HepG2 (cell line): ENCODE data around the gene BEST2. TPM values are rescaled to one million over a fixed set of nuclear protein-coding genes. Genes with fewer than 3 reads are reported as not detected.

ENCODE experiments used
- ATAC-seq: fragments of 200-7000 bp; cut with Tn5 transposase; 3 replicates; pipeline ENCODE4 v1.9.1; 2020; ENCODE audit warnings: mild to moderate bottlenecking, moderate library complexity
- BruUV-seq: library from RNA; stranded (reverse); fragments of 400-500 nt; replicated peaks from 2 replicates; lab custom pipeline; 2021; lab: Mats Ljungman, UMichigan
- CTCF ChIA-PET: fragments of 300-600 bp; formaldehyde crosslinking; extraction: SDS; loops from one replicate; lab custom pipeline; 2021; ENCODE audit warnings: low total read pairs, inconsistent platforms, low intra/inter-chr PET ratio; lab: Yijun Ruan, JAX
- POLR2A ChIA-PET: fragments of 350-600 bp; sonication (Branson Sonifier 250); formaldehyde crosslinking; loops from one replicate; lab custom pipeline; 2020; ENCODE audit warnings: antibody characterized with exemption, inconsistent platforms; lab: Yijun Ruan, JAX
- DNase-seq: peaks from one replicate; pipeline ENCODE4 v3.0.0-alpha.2; 2015; ENCODE audit warnings: low spot score
- FAIRE-seq: peaks from 3 replicates; lab custom pipeline; 2011; peaks lifted over from hg19 to GRCh38; lab: Jason Lieb, UNC
- H2AFZ ChIP-seq: one replicate; pipeline ENCODE4 v1.6.1; 2011; ENCODE audit warnings: low read length, inconsistent platforms
- H3K27ac ChIP-seq: fragments of 300-600 bp; 3 replicates; pipeline ENCODE4 v1.8.0; 2011; ENCODE audit warnings: mixed run types, mild to moderate bottlenecking, mixed read lengths, low read length, inconsistent platforms; ENCODE audit not compliant: insufficient read depth; ENCODE audit errors: extremely low read length
- H3K27me3 ChIP-seq, 2 experiments: fragments of 200-600 bp in 1 of 2; 2 replicates in 1 of 2; 3 replicates in 1 of 2; pipeline versions ENCODE4 v1.6.0 to v1.8.0; 2011; ENCODE audit warnings: low read length in 2 of 2, mild to moderate bottlenecking in 2 of 2, moderate library complexity in 2 of 2, inconsistent platforms in 1 of 2; ENCODE audit not compliant: insufficient read depth in 2 of 2, control insufficient read depth in 1 of 2
- H3K36me3 ChIP-seq, 2 experiments: fragments of 200-600 bp in 1 of 2; replicated peaks in 1 of 2; 2 replicates in 1 of 2; 3 replicates in 1 of 2; pipeline versions ENCODE4 v1.5.1 to v1.8.0; 2011; ENCODE audit warnings: low read length in 2 of 2, inconsistent platforms in 1 of 2; ENCODE audit not compliant: insufficient read depth in 2 of 2, control insufficient read depth in 1 of 2
- H3K4me1 ChIP-seq: 2 replicates; pipeline ENCODE4 v1.5.1; 2012; ENCODE audit warnings: low read length, inconsistent platforms; ENCODE audit not compliant: insufficient read depth
- H3K4me2 ChIP-seq: 2 replicates; pipeline ENCODE4 v1.6.0; 2011; ENCODE audit warnings: low read depth, low read length, inconsistent platforms
- H3K4me3 ChIP-seq, 3 experiments: fragments of 200-600 bp in 1 of 3; sonication (generic), shearing (Covaris generic) in 1 of 3; replicated peaks in 1 of 3; 2 replicates each; pipeline ENCODE4 v1.5.1; 2011 to 2016; ENCODE audit warnings: low read length in 3 of 3, inconsistent platforms in 2 of 3, low read depth in 2 of 3, mild to moderate bottlenecking in 2 of 3, control low read depth in 1 of 3, mixed read lengths in 1 of 3; ENCODE audit not compliant: insufficient read depth in 1 of 3
- H3K79me2 ChIP-seq: one replicate; pipeline ENCODE4 v1.6.1; 2011; ENCODE audit warnings: low read length, inconsistent platforms; ENCODE audit not compliant: insufficient read depth
- H3K9ac ChIP-seq: 2 replicates; pipeline ENCODE4 v1.6.0; 2011; ENCODE audit warnings: mild to moderate bottlenecking, low read depth, low read length, inconsistent platforms; ENCODE audit not compliant: insufficient read depth
- H3K9me3 ChIP-seq: 2 replicates; pipeline ENCODE4 v1.5.1; 2012; ENCODE audit warnings: mild to moderate bottlenecking, low read length
- H4K20me1 ChIP-seq: 2 replicates; pipeline ENCODE4 v1.6.0; 2011; ENCODE audit warnings: inconsistent platforms, mild to moderate bottlenecking, low read length, moderate library complexity; ENCODE audit not compliant: insufficient read depth
- FOSL2 ChIP-seq: sonication (generic); formaldehyde crosslinking; IDR thresholded peaks from 2 replicates; pipeline ENCODE4 v1.4.0; 2020; ENCODE audit warnings: missing genetic modification reagents
- GATA4 ChIP-seq: sonication (generic); IDR thresholded peaks from 2 replicates; pipeline ENCODE4 v1.6.1; 2016; ENCODE audit warnings: antibody characterized with exemption, low read depth, borderline replicate concordance
- IKZF5 ChIP-seq: IDR thresholded peaks from 2 replicates; pipeline ENCODE4 v1.6.1; 2018; ENCODE audit warnings: missing genetic modification reagents, mild to moderate bottlenecking, missing compliant biosample characterization
- NFE2 ChIP-seq: sonication (generic); formaldehyde crosslinking; IDR thresholded peaks from 2 replicates; pipeline ENCODE4 v1.4.0; 2020; ENCODE audit warnings: missing genetic modification reagents
- NFKBIZ ChIP-seq: IDR thresholded peaks from 2 replicates; pipeline ENCODE4 v1.6.1; 2018; ENCODE audit warnings: missing genetic modification reagents, missing compliant biosample characterization
- PRPF4 ChIP-seq: fragments of 200-400 bp; formaldehyde crosslinking; IDR thresholded peaks from 2 replicates; pipeline ENCODE4 v1.6.1; 2016; ENCODE audit warnings: low read length, low read depth; ENCODE audit not compliant: poor library complexity, severe bottlenecking
- SKI ChIP-seq: fragments of 450-650 bp; IDR thresholded peaks from one replicate; pipeline ENCODE4 v1.6.1; 2018; ENCODE audit warnings: mild to moderate bottlenecking; ENCODE audit not compliant: partially characterized antibody
- SRSF9 ChIP-seq: fragments of 200-400 bp; formaldehyde crosslinking; IDR thresholded peaks from 2 replicates; pipeline ENCODE4 v1.6.1; 2018; ENCODE audit warnings: borderline replicate concordance, mild to moderate bottlenecking, low read depth, low read length; ENCODE audit not compliant: insufficient read depth, poor library complexity, severe bottlenecking
- TFDP1 ChIP-seq: IDR thresholded peaks from 2 replicates; pipeline ENCODE4 v1.6.1; 2016; ENCODE audit warnings: missing compliant biosample characterization, missing genetic modification reagents, borderline replicate concordance
- YEATS4 ChIP-seq: sonication (generic); formaldehyde crosslinking; IDR thresholded peaks from 2 replicates; pipeline ENCODE4 v1.4.0; 2020; ENCODE audit warnings: missing genetic modification reagents, borderline replicate concordance
- ZBTB7A ChIP-seq: sonication (generic); formaldehyde crosslinking; IDR thresholded peaks from 2 replicates; pipeline ENCODE4 v1.8.0; 2022; ENCODE audit warnings: mild to moderate bottlenecking, missing genetic modification reagents
- ZMYM2 ChIP-seq: sonication (generic); formaldehyde crosslinking; IDR thresholded peaks from 2 replicates; pipeline ENCODE4 v1.8.0; 2022; ENCODE audit warnings: mild to moderate bottlenecking, missing genetic modification reagents
- ZNF24 ChIP-seq: fragments of 450-650 bp; IDR thresholded peaks from 2 replicates; pipeline ENCODE4 v1.6.1; 2017; ENCODE audit warnings: antibody characterized with exemption, mild to moderate bottlenecking
- ZNF484 ChIP-seq: sonication (generic); formaldehyde crosslinking; IDR thresholded peaks from 2 replicates; pipeline ENCODE4 v1.5.1; 2020; ENCODE audit warnings: mild to moderate bottlenecking, low read depth, missing genetic modification reagents, borderline replicate concordance
- ZNF501 ChIP-seq: sonication (generic); formaldehyde crosslinking; IDR thresholded peaks from 2 replicates; pipeline ENCODE4 v1.5.1; 2020; ENCODE audit warnings: mild to moderate bottlenecking, moderate library complexity, missing genetic modification reagents
- ZNF570 ChIP-seq: sonication (generic); formaldehyde crosslinking; IDR thresholded peaks from 2 replicates; pipeline ENCODE4 v1.4.0; 2020; ENCODE audit warnings: mild to moderate bottlenecking, missing genetic modification reagents, borderline replicate concordance
- ZNF652 ChIP-seq: IDR thresholded peaks from 2 replicates; pipeline ENCODE4 v1.6.1; 2016; ENCODE audit warnings: low read depth, borderline replicate concordance
- ZNF674 ChIP-seq: sonication (generic); formaldehyde crosslinking; IDR thresholded peaks from 2 replicates; pipeline ENCODE4 v1.5.0; 2020; ENCODE audit warnings: low read depth, mild to moderate bottlenecking, missing genetic modification reagents
- ZNF891 ChIP-seq: sonication (generic); formaldehyde crosslinking; IDR thresholded peaks from 2 replicates; pipeline ENCODE4 v1.5.0; 2020; ENCODE audit warnings: mild to moderate bottlenecking, missing genetic modification reagents
- ZSCAN29 ChIP-seq: sonication (generic); formaldehyde crosslinking; conservative IDR thresholded peaks from 2 replicates; pipeline ENCODE4 v1.4.0; 2020; ENCODE audit warnings: mild to moderate bottlenecking, missing genetic modification reagents
- WGBS: methylation state at CpG from one replicate; pipeline ENCODE4 v1.1.6; 2017; ENCODE audit warnings: low lambda C conversion rate; 5-methylcytosine and 5-hydroxymethylcytosine counted together
- in situ Hi-C: cut with HindIII; loops from 2 replicates; pipeline ENCODE4 v1.10.0; 2017; ENCODE audit warnings: low pct_unique_long_range_greater_than_20kb; ENCODE audit not compliant: extremely low pct_ligation_motif_present
- intact Hi-C: fragments of 100-400 bp; cut with micrococcal nuclease; formaldehyde crosslinking; loops from one replicate; pipeline ENCODE4 v1.10.0; 2022; ENCODE audit not compliant: unreplicated experiment
- polyA plus RNA-seq, 8 experiments: library from polyadenylated mRNA; depleted of rRNA in 3 of 8; stranded (reverse) in 7 of 8; unstranded in 1 of 8; fragments of >200 nt; fragmentation: Illumina TruSeq in 4 of 8; extraction: Trizol in 4 of 8; gene quantifications; 2 replicates each; pipeline versions ENCODE4 v1.2.1 to v1.2.3, GENCODE V29; 2011 to 2016; ENCODE audit warnings: low read depth in 4 of 8, missing spikeins in 1 of 8, mixed read lengths in 1 of 8; ENCODE audit not compliant: insufficient read depth in 1 of 8
- total RNA-seq, 5 experiments: library from RNA; depleted of rRNA; stranded (reverse); fragments of >200 nt; fragmentation: Illumina TruSeq; extraction: Trizol; gene quantifications; 2 replicates each; pipeline ENCODE4 v1.2.3, GENCODE V29; 2016; ENCODE audit warnings: low read depth in 1 of 5
- TF ChIP-seq, protein P1 (sequence below): sonication (generic); formaldehyde crosslinking; IDR thresholded peaks from 2 replicates; pipeline ENCODE4 v1.5.0; 2020; ENCODE audit warnings: mild to moderate bottlenecking, missing genetic modification reagents

BEST2 gene
- total and polyA plus RNA-seq, 2 of the 13 experiments (the other 11 are each of a cell fraction or from before 2014, with no cell fraction given), result not detected

- TF ChIP-seq IKZF5 (CRISPR knock-in tag) (no peak; the same call in 1 of the 2 replicates), FOSL2 (CRISPR knock-in tag) (peak; percentile 46; the same call in 1 of the 2 replicates)
These were observed 27.8 kb downstream of the BEST2 start (continued) for GRCh38 chr19:12779162-12779993.

DNA sequence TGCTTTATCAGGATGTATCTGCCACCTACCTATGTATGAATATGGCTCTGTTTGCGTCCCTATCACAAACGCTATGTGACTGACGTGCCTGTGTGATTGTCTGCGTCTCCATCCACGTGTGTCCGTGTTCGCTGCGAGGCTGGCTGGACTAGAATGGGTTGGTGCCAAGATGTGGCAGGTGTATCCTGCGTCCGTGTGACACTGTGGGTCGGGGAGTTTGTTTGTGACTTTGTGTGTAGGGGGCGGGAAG is 30.5 kb downstream of the BEST2 start:
- Histone ChIP-seq H3K9ac (no peak overlapping the region), H3K4me3 (peak overlapping the region; percentile 25 to 73 (median 65); a peak in 5 of 6 replicates), H2AFZ (no peak overlapping the region), H3K9me3 (no peaks in the 10 kb centered on the region), H3K36me3 (no peaks in the 10 kb centered on the region), H3K27ac (no peak overlapping the region), H3K4me1 (peaks cover 81% of the 10 kb centered on the region), H3K4me2 (peak overlapping the region; percentile 92), H3K27me3 (no peaks in the 10 kb centered on the region; a peak in 3 of 5 replicates), H3K79me2 (no peaks in the 10 kb centered on the region), H4K20me1 (no peaks in the 10 kb centered on the region)
- BruUV-seq, result no TSS peak
- POLR2A ChIA-PET, result interaction anchor here (1.0 to 3.9 kb wide), 3 partner anchors 10 to 18 kb away, joined by 3 to 38 read pairs (median 3); partner anchors contain the start of gene JUNB
- FAIRE-seq (no peak), ATAC-seq (no peak), DNase-seq (no peak)
- intact Hi-C loops (no loop called here), in situ Hi-C loops (no loop called here)
- WGBS, result no CpG with 5 or more reads among the region's 12 CpGs
- CTCF ChIA-PET, result no interaction called here
- TF ChIP-seq, protein P1, sequence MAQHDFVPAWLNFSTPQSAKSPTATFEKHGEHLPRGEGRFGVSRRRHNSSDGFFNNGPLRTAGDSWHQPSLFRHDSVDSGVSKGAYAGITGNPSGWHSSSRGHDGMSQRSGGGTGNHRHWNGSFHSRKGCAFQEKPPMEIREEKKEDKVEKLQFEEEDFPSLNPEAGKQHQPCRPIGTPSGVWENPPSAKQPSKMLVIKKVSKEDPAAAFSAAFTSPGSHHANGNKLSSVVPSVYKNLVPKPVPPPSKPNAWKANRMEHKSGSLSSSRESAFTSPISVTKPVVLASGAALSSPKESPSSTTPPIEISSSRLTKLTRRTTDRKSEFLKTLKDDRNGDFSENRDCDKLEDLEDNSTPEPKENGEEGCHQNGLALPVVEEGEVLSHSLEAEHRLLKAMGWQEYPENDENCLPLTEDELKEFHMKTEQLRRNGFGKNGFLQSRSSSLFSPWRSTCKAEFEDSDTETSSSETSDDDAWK (CRISPR knock-in tag), result no peak
- TF ChIP-seq SKI (no peak), ZMYM2 (CRISPR knock-in tag) (peak; percentile 47; the same call in 1 of the 2 replicates), ZNF484 (no peak), ZNF570 (no peak), TFDP1 (no peak), ZNF501 (CRISPR knock-in tag) (peak; percentile 41; the same call in 1 of the 2 replicates), GATA4 (no peak), NFKBIZ (CRISPR knock-in tag) (no peak), ZNF652 (CRISPR knock-in tag) (no peak), SRSF9 (no peak), NFE2 (CRISPR knock-in tag) (no peak), ZBTB7A (no peak), YEATS4 (CRISPR knock-in tag) (no peak), ZNF674 (CRISPR knock-in tag) (no peak), ZNF891 (CRISPR knock-in tag) (no peak), ZSCAN29 (no peak), PRPF4 (no peak), ZNF24 (no peak)
